ENCODE measurements around the gene LDLRAD3.

Gene LDLRAD3

DNA sequence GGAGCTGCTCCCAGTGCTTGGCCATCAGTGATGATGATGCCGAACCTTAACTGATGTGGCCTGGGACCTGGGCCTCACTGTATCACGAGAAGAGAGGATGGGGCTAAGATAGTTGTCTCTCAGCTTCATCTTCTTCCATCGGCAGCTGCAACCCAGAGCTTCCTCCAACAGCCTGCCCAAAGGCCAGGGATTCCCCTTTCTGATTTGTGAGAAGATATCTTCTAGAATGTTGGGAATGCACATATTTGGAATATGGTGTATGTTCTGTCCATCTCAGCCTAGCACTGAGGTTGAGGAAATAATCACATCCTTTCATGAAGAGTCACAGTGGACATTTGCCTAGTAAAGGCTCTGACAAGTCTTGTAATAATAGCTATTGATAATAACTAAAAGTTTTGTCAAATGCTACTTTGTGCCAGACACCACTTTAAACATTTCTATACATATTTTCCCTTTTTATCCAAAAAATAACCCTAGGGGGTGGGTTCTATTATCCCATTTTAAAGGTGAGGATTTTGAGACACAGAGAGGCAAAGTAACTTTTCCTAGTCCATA is 272.3 kb downstream of the LDLRAD3 start:
- no peak for DNase-seq

DNA sequence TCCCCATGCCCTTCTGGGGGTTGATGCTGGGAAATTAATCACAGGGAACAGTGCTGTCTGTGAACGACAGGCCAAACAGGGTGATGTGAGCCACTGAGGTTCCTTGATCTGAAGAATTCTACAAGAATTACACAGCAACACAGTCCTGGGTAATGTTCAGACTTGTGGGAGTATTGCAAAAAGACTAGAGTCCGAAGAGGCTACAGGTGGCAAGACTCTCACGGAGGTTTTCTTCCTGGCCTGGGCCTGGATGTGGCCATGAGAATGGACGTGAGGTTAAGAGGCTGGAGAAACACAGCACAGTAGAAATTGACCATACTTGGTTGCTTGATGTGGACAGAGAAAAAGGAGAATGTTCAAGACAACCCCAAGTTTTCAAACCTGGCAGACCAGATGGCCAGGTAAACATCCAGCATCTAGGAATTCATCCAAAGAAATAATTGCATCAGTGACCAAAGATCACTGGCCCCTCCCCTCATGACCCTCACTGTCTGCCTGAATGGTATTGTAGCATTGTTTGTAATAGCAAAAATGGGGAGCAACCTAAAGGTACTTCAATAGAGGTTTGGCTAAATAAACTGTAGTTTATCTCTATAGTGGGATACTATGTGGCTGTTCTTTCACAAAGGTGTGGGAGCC is 274.5 kb downstream of the LDLRAD3 start:
- no peak for DNase-seq

DNA sequence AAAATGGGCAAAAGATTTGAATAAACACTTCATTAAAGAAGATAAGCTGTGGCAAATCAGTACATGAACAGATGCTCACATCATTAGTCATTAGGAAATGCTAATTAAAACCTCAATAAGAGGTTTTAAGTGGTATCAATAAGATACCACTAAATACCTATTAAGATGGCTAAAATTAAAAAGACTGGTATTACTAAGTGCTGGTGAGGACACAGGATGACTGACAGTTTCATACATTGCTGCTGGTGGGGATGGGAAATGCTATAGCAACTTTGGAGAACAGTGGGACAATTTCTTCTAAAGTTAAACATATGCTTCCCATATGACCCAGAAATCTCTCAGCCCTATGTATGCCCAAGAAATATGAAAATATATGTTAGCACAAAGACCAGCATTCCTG is 276.1 kb downstream of the LDLRAD3 start:
- no peak for DNase-seq

DNA sequence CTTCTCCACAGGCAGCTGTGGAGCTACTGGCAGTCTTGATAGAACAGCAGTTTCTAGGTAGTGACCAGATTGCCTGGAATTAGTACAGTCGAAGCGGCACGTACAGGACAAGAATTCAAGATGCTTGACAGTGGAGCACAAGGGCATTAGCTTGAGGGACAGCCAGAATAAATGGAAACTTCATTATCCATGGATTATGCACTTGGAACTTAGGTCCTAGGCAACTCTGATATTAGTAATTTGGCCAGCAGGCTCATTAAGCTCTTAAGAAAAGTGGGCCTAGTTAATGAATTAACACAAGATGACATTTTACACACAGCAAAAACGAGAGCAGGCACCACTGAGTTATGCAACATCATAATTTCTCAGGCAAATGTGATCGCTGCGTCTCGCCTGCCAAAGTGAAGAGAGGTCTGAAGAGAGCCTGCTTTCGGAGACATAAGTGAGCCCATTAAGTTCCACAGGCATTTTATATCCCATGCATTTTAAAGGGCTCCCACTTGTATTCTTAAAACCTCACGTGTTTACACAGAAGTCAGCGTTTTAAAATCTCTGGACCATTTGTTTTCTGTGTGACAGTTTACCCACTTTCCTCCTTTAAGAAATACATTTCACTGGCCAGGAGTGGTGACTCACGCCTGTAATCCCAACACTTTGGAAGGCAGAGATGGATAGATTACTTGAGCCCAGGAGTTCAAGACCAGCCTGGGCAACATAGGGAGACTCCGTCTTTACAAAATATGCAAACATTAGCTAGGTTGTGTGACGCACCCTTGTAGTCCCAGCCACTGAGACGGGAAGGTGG is 279.2 kb downstream of the LDLRAD3 start:
- DNase-seq = no peak

DNA sequence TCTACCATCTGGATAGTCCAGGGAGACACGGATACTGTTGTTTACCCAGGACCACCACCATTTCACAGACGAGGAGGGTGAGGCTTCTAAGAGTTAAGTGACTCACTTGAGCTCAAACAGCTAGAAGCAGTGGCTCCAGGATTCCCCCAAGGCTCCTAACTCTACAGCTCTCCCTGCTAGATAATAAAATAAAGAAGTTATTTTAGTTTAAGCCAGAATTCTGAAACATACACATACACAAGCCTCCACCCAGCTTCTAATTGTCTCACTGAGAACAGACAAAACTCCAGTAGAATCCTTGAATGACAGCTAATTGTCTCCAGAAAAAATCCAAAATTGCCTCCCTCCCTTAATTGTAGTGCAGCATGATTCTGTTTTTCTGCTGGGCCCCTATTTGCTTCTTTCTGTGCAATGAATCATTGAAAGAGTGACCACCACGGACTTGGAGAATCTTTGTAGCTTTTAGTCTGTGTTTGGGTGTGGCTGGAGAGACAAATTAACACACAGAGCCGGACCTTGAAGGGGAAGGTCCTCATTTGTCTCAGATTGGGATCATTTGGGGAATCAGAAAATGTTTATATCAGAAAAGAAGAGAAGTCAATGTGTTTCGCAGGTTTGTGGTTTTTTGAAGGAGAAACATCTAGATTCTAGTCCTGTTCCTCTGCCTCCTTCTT is 280.5 kb downstream of the LDLRAD3 start:
- no peak for DNase-seq

DNA sequence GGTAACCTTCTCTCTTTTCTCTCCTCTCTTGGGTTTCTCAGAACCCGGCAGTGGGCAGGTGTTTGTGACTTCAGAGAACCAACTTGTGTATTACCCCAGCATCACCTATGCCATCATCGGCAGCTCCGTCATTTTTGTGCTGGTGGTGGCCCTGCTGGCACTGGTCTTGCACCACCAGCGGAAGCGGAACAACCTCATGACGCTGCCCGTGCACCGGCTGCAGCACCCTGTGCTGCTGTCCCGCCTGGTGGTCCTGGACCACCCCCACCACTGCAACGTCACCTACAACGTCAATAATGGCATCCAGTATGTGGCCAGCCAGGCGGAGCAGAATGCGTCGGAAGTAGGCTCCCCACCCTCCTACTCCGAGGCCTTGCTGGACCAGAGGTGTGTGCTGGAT is 283.2 kb downstream of the LDLRAD3 start:
- DNase-seq = no peak

DNA sequence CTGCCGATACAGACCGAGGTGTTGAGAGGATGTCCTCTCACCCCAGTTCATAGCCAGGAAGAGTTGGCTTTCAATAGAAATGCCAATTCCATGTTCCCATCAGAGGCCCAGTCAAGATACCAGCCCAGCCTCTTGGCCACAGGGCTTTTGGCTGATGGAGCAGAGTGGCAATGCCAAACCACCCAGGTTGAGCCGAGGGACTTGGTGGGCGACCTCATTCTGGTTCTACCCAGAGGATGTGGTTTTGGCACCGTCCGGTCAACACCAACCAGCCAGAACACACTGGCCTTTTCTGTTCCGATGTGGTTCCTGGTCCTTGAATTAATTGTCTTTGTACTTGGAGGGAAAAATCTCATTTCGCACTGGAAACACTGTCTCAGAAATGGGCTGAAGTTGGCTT is 284.8 kb downstream of the LDLRAD3 start:
- peak; percentile 52 for DNase-seq

DNA sequence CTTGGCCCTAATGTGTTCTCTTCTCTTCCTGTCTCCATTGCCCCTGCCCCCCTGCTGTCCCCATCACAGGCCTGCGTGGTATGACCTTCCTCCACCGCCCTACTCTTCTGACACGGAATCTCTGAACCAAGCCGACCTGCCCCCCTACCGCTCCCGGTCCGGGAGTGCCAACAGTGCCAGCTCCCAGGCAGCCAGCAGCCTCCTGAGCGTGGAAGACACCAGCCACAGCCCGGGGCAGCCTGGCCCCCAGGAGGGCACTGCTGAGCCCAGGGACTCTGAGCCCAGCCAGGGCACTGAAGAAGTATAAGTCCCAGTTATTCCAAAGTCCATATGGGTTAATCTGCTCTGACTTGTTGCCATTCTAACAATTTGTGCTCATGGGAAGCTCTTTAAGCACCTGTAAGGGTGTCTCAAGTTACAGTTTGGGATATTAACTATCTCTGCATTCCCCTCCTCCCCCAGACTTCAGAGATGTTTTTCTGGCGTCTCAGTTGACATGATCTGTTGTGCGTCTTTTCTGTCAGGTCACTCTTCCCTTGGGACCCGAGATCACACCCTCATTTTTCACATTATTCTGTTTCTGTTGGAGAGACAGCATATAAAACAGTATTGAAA is 285.3 kb downstream of the LDLRAD3 start:
- no peak for DNase-seq

DNA sequence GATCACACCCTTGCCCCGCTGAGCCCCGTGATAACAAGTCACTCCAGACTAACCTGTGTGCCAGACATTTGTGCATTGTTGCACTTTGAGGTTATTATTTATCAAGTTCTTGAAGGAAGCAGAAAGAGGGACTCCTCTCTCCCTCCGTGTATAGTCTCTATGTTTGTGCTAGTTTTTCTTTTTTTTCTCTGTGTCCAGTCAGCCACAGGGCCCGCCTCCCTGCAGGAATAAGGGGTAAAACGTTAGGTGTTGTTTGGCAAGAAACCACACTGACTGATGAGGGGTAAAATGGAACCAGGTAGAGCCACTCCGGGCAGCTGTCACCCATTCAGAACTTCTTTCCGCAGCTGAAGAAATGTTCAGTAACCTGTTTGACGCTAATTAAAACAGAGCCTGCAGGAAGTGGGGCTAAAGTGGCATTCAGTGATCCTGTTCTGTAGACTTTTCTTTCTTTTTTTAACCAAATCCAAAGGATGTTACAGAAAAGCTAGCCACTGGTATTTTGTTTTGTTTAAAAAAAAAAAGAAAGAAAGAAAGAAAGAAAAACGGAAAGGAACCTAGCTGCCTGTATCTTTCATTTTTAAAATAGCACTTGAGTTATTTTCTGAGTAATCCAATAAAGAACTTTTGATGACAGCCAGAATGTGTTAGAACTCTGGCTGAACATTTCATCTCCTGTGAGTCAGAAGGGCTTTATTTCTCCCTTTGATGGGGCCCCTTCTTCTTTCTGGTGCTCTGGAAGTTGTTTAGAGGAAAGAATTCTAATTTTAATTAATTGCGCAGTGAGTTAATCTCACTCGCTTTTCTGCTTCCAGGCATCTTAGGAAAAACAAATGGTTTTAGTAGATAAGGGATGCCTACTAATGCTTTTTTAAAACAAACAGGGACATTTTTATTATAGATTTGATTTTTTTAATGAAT is 287.2 kb downstream of the LDLRAD3 start:
- DNase-seq = no peak

DNA sequence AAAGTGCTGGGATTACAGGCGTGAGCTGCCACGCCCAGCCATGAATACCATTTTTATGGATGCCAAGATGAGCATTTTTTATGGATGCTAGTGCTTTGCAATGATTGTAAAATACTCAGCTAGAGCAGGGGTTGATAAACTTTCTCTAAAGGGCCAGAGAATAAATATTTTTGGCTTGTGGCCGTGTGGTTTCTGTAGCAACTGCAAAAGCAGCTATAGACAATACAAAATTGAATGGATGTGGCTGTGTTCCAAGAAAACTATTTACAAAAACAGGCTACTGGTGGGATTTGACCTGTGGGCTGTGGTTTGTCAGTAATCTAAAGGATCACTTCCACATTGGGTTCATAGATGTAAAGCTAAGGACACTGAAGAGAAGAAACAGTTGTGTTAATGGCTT is 289.3 kb downstream of the LDLRAD3 start:
- DNase-seq = no peak

DNA sequence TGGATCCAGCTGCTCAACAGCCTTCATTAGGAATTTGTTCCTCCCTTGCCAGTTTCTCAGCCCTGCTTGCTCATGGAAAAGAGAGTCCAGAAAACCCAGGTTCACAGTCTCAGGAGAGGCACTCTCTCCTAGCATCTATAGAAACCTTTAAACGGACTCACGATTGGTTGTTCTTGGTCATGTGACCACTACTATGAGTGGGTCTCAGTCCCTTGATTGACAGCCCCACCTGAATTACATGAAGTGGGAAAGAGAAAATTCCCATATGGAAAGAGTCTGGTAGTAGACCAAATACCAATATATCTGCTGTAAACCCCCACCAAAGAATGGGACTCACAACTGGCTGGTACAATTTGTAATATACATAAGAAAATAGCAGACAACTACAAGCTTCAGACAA is 291.0 kb downstream of the LDLRAD3 start:
- no peak for DNase-seq

DNA sequence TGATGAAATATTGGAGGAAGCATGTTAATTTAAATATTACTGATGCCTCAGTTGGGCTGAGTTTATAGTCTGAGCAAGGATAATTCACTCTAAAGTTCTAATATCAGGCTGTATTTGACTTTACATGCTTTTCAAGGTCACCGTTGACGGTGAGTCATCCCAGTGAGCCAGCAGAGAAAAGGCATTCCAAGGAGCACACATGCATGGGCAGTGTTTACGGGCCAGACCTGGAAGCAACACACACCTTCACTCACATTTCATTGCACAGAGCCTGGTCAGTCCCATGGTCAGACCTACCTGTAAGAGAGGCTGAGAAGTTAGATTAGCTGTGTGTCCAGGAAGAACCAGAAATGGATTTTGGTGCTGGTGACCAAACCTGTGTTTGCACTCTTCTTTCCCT is 291.9 kb downstream of the LDLRAD3 start:
- no peak for DNase-seq

DNA sequence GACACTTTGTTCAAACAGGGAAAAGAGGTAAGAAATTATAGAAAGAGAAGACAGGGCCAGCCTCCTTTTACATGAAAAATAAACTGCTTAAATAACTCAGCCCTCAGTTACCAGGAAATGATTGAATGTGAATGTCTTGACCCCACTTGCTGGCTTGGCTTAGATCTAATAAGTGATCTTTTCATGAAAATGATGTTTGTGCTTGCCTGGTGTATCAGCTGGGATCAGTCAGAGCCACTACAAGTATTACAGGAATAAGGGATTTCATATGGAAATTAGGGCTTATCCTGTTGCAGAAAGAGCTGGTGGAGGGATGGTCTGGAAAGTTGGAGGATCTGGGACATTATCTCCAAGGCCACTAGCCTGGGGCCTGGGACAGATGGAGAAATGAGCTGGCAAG is 293.5 kb downstream of the LDLRAD3 start:
- DNase-seq = no peak

DNA sequence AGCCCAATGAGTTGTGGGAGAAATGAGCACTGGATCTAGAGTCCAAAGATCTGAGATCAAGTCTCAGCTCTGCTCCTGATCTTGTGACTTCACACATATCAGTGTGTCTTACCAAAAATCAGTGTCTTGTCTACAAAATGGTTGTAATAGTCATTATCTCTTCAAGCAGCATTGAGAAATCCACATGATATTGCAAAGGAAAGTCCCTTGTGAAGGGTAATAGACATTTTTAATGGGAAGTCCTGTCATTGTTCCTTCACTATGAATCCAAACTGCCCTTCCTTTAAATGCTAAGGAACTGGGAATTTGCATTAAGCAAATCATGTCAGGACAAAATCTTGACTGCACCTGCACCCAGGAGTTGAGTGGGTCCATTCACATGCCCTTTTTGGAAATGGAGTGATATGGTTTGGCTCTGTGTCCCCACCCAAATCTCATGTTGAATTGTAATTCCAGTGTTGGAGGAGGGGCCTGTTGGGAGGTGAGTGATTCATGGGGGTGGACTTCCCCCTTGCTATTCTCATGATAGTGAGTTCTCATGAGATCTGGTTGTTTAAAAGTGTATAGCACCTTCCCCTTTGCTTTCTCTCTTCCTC is 294.3 kb downstream of the LDLRAD3 start:
- no peak for DNase-seq

DNA sequence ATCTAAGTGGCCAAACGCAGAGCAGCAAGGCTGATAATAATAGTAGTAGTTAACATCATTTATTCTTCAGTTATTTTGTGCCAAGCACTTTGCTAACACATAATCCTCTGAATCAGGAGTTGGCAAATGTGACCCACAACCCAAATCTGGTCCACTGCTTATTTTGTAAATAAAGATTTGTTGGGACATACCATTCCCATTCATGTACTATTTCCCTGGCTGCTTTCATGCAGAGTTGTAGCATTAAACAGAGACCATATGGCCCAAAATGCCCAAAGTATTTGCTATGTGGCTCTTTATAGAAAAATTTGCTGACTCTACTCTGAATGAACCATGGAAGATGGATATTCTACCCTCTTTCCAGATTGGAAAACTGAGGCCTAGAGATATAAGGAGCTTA is 295.0 kb downstream of the LDLRAD3 start:
- DNase-seq = no peak

DNA sequence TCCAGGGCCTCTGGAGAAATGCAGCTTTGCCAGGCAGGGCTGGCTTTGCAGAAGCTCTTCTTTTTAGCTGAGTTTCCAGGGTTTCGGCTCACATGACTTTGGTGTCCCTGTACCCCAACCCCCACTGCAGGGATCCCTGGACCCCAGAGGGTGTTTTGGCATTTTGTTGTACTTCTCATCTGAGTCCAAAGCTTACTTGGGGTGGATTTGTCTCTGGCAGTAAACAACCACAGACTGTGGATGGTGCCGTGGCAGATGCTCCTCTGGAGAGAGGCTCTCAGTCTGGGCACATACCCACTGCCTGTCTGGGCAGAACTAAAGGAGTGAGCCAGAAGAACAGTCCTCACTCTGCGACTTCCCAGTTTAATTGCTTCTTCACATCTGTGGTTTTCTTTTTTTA is 295.8 kb downstream of the LDLRAD3 start:
- DNase-seq = no peak

DNA sequence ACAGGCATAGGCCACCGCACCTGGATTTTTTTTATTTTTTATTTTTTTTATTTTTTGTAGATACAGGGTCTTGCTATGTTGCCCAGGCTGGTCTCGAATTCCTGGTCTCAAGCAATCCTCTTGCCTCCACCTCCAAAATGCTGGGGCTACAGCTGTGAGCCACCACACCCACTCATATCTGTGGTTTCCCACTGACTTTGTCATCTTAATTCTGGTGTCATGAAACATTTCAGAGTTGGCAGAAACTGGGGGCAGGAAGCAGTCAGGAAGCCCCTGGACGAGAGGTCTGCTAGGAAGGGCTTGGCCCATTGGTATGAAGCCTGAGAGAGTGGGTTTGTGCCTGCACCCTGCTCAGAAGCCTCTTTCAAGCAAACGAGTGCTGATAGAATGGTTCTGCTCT is 296.3 kb downstream of the LDLRAD3 start:
- DNase-seq = no peak

DNA sequence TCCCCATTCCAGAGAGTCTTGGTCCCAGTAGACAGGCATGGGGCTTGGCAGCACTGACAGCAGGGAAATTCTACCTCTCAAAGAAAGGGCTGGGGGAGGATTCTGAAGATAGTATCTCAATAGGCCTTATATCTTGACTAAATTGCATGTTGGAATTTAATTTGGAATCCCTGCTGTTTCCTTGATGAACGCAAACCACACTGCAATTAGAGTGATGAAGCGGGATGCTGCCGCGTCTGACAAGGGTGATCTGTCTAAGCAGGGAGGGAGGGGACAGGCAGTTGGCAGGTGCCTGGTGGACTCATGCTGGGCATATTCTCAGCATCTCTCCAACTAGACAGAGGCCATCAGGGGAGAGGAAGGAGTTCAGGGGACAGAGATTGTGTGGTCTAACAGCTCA is 296.9 kb downstream of the LDLRAD3 start:
- no peak for DNase-seq

DNA sequence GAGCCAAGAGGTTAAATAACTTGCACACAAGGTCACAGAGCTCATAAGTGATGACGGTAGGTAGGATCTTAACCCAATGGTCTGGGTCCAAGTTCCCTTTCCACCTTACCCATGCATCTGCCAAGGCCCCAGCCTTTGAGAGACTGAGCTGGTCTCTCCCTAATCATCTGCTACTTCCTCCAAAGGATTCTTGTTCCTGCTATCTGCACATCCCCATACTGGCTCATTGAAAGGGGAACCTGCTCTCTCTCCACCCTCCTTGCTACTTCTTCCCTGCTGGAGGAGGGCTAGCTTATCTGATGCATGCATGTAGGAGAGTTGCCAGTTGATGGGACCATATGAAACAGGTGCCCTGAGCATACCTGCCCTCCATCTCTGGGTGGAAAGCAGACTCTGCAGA is 297.6 kb downstream of the LDLRAD3 start:
- DNase-seq = no peak

DNA sequence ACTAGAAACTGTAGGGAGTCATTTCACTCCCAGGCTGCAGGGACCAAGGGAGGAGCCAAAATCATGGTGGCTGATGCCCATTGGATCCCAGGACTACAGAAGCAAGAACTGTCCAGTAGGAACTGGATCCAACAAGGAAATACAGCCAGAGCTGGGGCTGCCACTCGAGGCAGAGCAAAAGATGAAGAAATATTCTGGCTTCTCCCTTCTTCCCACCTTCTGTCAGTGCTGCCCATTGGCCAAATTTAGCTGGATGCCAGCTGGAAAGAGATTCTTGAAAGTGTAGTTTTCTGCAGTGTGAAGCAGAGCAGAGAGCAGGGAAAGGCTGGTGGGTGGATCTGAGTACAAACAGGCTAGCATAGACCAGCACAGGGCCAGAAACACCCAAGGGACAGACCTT is 299.8 kb downstream of the LDLRAD3 start:
- no peak for DNase-seq

DNA sequence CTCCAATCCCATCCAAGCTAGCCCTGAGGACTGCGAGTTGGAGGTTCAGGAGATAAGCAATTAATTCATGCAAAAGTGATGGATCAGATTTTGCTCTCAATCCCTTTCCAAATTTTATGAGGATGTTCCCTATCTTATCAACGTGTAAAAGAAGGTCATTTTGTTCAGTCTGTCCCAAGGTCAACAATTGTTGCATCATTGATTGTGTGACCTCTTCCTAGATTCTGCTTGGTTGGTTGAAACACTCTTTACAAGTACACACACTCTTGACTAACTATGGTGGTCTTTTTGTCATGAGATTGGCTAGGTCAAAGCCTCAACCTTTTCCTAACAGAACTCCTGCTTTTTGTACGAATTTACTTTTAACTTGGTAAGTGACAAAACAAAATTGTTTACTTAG is 303.6 kb downstream of the LDLRAD3 start:
- no peak for DNase-seq

DNA sequence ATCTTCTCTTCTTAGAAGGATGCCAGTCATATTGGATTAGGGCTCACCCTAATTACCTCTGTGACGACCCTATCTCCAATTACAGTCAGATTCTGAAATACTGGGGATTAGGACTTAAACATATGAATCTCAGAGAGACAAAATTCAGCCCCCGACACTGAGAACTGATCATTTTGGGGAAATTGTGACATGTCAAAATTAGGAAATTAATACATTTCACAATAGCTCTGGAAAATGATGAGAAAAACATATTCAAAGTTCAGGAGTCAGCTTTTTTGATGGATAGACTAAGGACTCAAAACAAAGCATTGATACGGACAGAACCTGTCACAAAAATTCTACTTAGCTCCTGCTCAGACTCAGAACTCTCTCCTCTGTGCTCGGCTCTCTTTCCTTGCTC is 304.6 kb downstream of the LDLRAD3 start:
- DNase-seq = no peak
